SK-N-SH treated with all-trans-retinoic acid at 6 μM for 48 hours (cell line): ENCODE data around the gene LILRA6.
A peak's percentile ranks its signal among the peaks of the same experiment; 100 is the strongest.

Experiments
- ATAC-seq: fragments of 200-7000 bp; cut with Tn5 transposase; 3 replicates; pipeline ENCODE4 v1.9.1; 2020; ENCODE audit warnings: mild to moderate bottlenecking, moderate library complexity
- BACH2 ChIP-seq: fragments of 250-450 bp; sonication (Bioruptor Pico); IDR thresholded peaks from 2 replicates; pipeline ENCODE4 v1.9.0; 2021; ENCODE audit warnings: mild to moderate bottlenecking, borderline replicate concordance
- CSDC2 ChIP-seq: fragments of 250-450 bp; sonication (Bioruptor Pico); IDR thresholded peaks from 2 replicates; pipeline ENCODE4 v1.5.0; 2020; ENCODE audit warnings: mild to moderate bottlenecking, moderate library complexity
- GLIS3 ChIP-seq: fragments of 250-450 bp; sonication (Bioruptor Pico); IDR thresholded peaks from 2 replicates; pipeline ENCODE4 v1.5.0; 2020; ENCODE audit warnings: mild to moderate bottlenecking, moderate library complexity
- ISL1 ChIP-seq: fragments of 250-450 bp; sonication (Bioruptor Pico); IDR thresholded peaks from 2 replicates; pipeline ENCODE4 v2.1.2; 2022; ENCODE audit warnings: mild to moderate bottlenecking, moderate library complexity
- OSR1 ChIP-seq: fragments of 250-450 bp; sonication (Bioruptor Pico); IDR thresholded peaks from 2 replicates; pipeline ENCODE4 v1.8.0; 2022; ENCODE audit warnings: moderate library complexity, mild to moderate bottlenecking, inconsistent platforms
- PPARA ChIP-seq: fragments of 250-450 bp; sonication (Bioruptor Pico); IDR thresholded peaks from 2 replicates; pipeline ENCODE4 v1.5.0; 2020; ENCODE audit warnings: mild to moderate bottlenecking, borderline replicate concordance
- SNAI2 ChIP-seq: fragments of 250-450 bp; sonication (Bioruptor Pico); IDR thresholded peaks from 2 replicates; pipeline ENCODE4 v1.5.0; 2020; ENCODE audit warnings: mild to moderate bottlenecking, moderate library complexity
- TOX ChIP-seq: fragments of 250-450 bp; sonication (Bioruptor Pico); IDR thresholded peaks from 2 replicates; pipeline ENCODE4 v1.8.0; 2021; ENCODE audit warnings: mild to moderate bottlenecking, moderate library complexity, borderline replicate concordance
- ZC3H10 ChIP-seq: fragments of 250-450 bp; sonication (Bioruptor Pico); IDR thresholded peaks from 2 replicates; pipeline ENCODE4 v1.5.1; 2021; ENCODE audit warnings: mild to moderate bottlenecking, moderate library complexity
- ZFP3 ChIP-seq: fragments of 250-450 bp; sonication (Bioruptor Pico); IDR thresholded peaks from 2 replicates; pipeline ENCODE4 v1.5.0; 2020; ENCODE audit warnings: mild to moderate bottlenecking, moderate library complexity
- ZNF565 ChIP-seq: fragments of 450-650 bp; formaldehyde crosslinking; conservative IDR thresholded peaks from 2 replicates; pipeline ENCODE4 v1.5.0; 2020; ENCODE audit warnings: low read depth, mild to moderate bottlenecking, moderate library complexity
- ZNF8 ChIP-seq: fragments of 450-650 bp; formaldehyde crosslinking; IDR thresholded peaks from 2 replicates; pipeline ENCODE4 v1.5.0; 2020; ENCODE audit warnings: mild to moderate bottlenecking, moderate library complexity
- TF ChIP-seq, protein P1 (sequence below): fragments of 250-450 bp; sonication (Bioruptor Pico); IDR thresholded peaks from 2 replicates; pipeline ENCODE4 v1.8.0; 2021; ENCODE audit warnings: low read depth, mild to moderate bottlenecking, moderate library complexity, borderline replicate concordance
- TF ChIP-seq, protein P2 (sequence below): fragments of 250-450 bp; sonication (Bioruptor Pico); IDR thresholded peaks from 2 replicates; pipeline ENCODE4 v1.8.0; 2020; ENCODE audit warnings: mild to moderate bottlenecking, moderate library complexity, borderline replicate concordance
- TF ChIP-seq, protein P3 (sequence below): fragments of 250-450 bp; sonication (Bioruptor Pico); IDR thresholded peaks from 2 replicates; pipeline ENCODE4 v1.5.0; 2020; ENCODE audit warnings: mild to moderate bottlenecking, moderate library complexity
- TF ChIP-seq, protein P4 (sequence below): fragments of 250-450 bp; sonication (Bioruptor Pico); IDR thresholded peaks from 2 replicates; pipeline ENCODE4 v1.5.1; 2020; ENCODE audit warnings: low read depth, mild to moderate bottlenecking, moderate library complexity

Gene LILRA6

DNA sequence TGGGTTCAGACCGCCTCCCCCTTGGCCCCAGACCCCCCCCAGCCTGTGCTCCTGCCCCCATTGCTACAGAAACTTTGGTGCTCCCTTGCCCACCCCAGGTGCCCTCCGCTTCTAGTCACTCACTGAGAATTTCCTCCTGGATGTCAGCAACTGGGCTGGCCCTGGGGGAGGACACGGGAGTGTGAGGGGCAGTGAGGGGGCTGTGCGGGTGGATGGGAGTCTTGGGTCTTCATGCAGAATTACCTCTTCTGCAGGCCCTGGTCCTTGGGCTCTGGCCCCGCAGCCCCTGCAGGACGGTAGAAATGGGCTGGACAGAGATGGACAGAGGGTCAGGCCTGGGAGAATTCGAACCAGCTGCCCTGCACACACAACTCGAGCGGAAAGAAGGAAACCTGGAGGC is 9.7 kb upstream of the LILRA6 start:
- TF ChIP-seq ZNF565 (CRISPR knock-in tag), result no peak
- no peak for TF ChIP-seq BACH2
- no peak for TF ChIP-seq PPARA (CRISPR knock-in tag)
- TF ChIP-seq OSR1 (CRISPR knock-in tag), result no peak
- no peak for TF ChIP-seq TOX (CRISPR knock-in tag)
- no peak for TF ChIP-seq SNAI2 (CRISPR knock-in tag)
- ATAC-seq, result no peak

DNA sequence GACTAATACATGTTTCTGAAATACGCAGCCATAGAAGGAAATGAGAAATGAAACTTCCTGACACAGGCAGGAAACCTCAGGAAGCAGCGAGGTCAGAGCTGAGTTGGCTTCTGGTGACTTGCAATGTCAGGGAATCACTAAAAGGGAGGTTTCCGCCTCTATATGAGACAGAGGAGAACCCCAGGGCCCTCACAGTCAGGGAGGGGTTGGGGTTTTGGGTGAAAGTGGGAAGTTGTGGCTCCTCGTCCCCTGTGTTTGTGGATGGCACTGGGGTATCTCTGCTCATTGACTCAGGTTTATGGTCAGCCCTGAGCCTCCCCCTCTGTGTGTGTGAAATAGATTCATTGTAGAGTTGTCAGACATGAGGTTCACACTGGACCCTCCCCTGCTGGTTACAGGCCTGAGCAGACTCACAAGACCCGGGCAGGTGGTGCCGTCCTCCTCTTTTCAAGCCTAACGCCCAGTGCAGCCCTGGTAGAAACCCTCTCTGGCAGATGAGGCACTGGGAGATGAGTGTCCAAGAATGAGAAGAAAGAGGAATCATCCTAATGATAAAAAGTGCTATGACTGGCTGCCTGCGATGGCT is 5.5 kb upstream of the LILRA6 start:
- no peak for TF ChIP-seq ZFP3
- no peak for TF ChIP-seq ISL1 (CRISPR knock-in tag)
- TF ChIP-seq PPARA (CRISPR knock-in tag), result no peak
- TF ChIP-seq, protein P1, sequence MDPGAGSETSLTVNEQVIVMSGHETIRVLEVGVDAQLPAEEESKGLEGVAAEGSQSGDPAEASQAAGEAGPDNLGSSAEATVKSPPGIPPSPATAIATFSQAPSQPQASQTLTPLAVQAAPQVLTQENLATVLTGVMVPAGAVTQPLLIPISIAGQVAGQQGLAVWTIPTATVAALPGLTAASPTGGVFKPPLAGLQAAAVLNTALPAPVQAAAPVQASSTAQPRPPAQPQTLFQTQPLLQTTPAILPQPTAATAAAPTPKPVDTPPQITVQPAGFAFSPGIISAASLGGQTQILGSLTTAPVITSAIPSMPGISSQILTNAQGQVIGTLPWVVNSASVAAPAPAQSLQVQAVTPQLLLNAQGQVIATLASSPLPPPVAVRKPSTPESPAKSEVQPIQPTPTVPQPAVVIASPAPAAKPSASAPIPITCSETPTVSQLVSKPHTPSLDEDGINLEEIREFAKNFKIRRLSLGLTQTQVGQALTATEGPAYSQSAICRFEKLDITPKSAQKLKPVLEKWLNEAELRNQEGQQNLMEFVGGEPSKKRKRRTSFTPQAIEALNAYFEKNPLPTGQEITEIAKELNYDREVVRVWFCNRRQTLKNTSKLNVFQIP, result no peak
- TF ChIP-seq ZC3H10 (CRISPR knock-in tag), result no peak
- TF ChIP-seq OSR1 (CRISPR knock-in tag), result no peak
- no peak for TF ChIP-seq CSDC2 (CRISPR knock-in tag)
- TF ChIP-seq, protein P2, sequence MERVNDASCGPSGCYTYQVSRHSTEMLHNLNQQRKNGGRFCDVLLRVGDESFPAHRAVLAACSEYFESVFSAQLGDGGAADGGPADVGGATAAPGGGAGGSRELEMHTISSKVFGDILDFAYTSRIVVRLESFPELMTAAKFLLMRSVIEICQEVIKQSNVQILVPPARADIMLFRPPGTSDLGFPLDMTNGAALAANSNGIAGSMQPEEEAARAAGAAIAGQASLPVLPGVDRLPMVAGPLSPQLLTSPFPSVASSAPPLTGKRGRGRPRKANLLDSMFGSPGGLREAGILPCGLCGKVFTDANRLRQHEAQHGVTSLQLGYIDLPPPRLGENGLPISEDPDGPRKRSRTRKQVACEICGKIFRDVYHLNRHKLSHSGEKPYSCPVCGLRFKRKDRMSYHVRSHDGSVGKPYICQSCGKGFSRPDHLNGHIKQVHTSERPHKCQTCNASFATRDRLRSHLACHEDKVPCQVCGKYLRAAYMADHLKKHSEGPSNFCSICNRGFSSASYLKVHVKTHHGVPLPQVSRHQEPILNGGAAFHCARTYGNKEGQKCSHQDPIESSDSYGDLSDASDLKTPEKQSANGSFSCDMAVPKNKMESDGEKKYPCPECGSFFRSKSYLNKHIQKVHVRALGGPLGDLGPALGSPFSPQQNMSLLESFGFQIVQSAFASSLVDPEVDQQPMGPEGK (CRISPR knock-in tag), result no peak
- TF ChIP-seq, protein P3, sequence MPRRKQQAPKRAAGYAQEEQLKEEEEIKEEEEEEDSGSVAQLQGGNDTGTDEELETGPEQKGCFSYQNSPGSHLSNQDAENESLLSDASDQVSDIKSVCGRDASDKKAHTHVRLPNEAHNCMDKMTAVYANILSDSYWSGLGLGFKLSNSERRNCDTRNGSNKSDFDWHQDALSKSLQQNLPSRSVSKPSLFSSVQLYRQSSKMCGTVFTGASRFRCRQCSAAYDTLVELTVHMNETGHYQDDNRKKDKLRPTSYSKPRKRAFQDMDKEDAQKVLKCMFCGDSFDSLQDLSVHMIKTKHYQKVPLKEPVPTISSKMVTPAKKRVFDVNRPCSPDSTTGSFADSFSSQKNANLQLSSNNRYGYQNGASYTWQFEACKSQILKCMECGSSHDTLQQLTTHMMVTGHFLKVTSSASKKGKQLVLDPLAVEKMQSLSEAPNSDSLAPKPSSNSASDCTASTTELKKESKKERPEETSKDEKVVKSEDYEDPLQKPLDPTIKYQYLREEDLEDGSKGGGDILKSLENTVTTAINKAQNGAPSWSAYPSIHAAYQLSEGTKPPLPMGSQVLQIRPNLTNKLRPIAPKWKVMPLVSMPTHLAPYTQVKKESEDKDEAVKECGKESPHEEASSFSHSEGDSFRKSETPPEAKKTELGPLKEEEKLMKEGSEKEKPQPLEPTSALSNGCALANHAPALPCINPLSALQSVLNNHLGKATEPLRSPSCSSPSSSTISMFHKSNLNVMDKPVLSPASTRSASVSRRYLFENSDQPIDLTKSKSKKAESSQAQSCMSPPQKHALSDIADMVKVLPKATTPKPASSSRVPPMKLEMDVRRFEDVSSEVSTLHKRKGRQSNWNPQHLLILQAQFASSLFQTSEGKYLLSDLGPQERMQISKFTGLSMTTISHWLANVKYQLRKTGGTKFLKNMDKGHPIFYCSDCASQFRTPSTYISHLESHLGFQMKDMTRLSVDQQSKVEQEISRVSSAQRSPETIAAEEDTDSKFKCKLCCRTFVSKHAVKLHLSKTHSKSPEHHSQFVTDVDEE, result no peak
- TF ChIP-seq, all 23 proteins: peak for 0
- ATAC-seq, result peak; percentile 57

DNA sequence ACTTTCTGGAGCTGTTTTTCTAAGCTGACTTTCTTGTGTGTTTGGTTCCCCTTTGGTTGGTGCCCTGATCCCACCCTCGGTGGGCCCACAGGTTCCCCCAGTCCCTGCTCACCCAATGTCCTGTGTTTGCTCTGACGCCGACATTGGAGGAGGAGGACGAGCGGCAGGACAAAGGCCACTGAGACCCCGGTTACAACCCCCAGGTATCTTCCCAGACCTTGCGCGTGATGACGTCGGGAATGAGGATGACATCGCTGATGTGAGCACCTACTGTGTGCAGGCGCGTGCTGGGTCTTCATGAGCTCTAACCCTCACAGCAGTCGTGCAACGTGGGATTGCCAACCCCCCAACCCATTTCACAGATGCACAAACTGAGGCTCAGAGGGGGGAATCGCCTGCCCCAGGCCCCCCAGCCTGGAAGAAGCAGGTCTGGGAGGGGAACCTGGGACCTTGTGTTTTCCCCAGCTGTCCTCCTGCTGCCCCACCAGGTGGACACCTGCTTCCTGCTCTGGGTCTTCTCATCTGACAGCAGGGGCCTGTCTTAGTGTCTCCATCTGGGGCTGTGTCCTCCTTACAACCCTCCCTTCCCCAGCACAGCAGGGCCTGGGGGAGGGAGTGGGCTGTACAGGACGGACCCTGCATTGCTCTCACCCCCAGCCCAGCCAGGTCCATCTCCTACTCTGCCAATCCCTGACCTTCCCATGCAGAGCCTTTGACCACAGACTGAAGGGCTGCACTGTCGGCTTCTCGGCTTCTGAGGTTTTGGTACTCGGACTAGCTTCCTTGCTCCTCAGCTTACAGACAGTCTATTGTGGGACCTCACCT is 4.7 kb upstream of the LILRA6 start:
- TF ChIP-seq ZNF8 (CRISPR knock-in tag) (no peak), ZC3H10 (CRISPR knock-in tag) (no peak), BACH2 (no peak), PPARA (CRISPR knock-in tag) (no peak), GLIS3 (CRISPR knock-in tag) (no peak), CSDC2 (CRISPR knock-in tag) (no peak)
- TF ChIP-seq, protein P2 (CRISPR knock-in tag), result no peak
- TF ChIP-seq, protein P1, result no peak
- TF ChIP-seq, protein P3, result no peak
- TF ChIP-seq, protein P4, sequence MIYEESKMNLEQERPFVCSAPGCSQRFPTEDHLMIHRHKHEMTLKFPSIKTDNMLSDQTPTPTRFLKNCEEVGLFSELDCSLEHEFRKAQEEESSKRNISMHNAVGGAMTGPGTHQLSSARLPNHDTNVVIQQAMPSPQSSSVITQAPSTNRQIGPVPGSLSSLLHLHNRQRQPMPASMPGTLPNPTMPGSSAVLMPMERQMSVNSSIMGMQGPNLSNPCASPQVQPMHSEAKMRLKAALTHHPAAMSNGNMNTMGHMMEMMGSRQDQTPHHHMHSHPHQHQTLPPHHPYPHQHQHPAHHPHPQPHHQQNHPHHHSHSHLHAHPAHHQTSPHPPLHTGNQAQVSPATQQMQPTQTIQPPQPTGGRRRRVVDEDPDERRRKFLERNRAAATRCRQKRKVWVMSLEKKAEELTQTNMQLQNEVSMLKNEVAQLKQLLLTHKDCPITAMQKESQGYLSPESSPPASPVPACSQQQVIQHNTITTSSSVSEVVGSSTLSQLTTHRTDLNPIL (CRISPR knock-in tag), result no peak
- ATAC-seq, result peak; percentile 59
